Hepatic stellate cell (primary cell): ENCODE measurements around the gene RNF5.
"Not testable (repeated sequence)": the region's sequence is repeated elsewhere in the genome, so short reads cannot be mapped to it uniquely, and the experiment has no call there.

ENCODE experiments used
- DNase-seq: peaks from one replicate; pipeline ENCODE4 v3.0.0; 2011; ENCODE audit warnings: low spot score

Gene RNF5, protein sequence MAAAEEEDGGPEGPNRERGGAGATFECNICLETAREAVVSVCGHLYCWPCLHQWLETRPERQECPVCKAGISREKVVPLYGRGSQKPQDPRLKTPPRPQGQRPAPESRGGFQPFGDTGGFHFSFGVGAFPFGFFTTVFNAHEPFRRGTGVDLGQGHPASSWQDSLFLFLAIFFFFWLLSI

DNA sequence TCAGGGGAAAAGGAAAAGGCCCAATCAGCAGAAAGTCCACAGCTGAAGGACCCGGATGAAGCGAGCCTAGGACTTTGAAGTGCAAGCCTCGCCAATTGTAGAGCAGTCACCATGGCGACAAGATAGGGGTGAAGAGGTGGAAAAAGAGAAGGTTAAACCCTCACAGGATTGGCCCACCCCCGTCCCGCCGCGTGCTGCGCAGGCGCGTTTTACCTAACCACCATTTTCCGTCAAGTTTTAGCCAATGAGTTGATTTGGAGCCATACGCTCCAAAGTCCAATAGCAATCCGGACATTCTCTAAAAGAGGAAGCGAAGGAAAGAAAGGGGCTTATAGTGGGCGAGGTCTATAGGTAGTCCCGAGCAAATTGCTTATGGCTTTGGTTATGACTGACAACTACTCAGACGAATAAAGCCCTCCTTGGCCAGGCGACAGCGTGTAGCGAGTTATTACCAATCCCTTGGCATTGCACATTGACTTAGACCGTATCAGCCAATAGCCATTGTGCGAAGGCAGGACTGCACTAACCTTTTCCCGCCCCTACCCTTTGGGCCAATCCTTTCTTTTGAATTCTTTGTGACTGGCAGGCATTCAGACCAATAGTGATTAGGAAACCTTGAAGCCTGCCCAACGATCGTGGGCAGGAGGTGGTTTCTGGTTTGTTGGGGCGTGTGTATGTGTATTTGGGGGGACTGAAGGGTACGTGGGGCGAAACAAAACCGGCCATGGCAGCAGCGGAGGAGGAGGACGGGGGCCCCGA lies at the start of gene RNF5:
RNF5 (plus strand) TSS at position 618 of the 759 bp plus-strand sequence; CDS start at position 725, 107 bp downstream.
- DNase-seq = peak; percentile 98

- DNase-seq = no peak
These were observed 49.4 kb upstream of the RNF5 start for GRCh38 chr6:32128751-32129296.

DNA sequence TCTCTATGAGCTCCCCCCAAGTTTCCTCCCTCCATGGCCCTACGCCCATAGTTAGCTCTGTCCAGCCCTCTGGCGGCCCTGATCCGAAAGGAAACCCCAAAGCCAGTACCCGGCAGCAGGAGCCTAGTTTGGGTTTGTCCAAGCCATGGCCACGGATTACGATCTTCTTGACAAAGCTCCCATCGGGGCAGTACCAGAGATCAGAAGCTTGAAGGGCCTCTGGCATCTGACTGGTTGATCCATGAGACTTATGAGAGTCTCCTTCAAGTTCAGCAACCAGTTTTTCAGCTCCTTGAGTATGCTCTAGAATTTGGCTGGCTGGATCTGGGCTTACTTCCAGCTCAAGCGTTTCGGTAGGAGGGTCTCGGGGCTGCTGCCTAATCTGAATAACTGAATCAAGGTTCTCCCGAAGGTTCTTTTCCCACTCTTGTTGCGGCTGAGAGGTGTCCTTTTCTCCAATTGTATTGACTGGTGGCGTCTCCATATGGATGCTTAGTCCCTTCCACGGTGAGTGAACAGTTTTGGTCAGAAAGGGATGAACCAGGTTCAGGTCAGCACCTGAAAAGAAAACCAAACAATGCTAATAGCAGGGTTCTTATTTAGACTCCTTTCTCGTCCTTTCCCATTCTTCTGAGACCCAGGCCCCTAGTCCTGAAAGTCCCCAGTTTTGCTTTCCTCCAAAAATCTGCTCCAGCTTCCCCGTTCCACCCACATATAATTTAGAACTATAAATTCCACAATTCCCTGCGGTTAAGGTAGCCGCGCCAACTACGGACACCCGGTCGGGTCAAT lies 48.7 kb upstream of the RNF5 start:
- DNase-seq = no peak

DNA sequence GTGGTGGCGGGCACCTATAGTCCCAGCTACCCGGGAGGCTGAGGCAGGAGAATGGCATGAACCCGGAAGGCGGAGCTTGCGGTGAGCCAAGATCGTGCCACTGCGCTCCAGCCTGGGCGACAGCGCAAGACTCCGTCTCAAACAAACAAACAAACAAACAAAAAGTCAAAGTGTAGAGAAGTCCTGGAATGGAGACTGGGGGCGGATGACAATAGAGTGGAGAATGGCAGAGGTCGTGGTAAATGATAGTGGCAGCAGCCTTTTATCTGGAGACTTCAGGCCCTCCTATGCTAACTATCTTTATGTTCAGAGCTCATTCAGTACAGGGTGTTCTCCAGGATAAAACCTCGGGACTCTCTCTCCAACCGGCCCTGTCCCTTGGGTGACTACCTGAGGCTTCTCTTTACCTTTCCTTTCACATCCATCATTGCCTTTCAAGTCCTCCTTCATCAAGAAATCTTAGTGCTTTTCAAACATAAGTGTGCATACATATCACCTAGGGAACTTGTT lies 46.7 kb upstream of the RNF5 start:
- no peak for DNase-seq

DNA sequence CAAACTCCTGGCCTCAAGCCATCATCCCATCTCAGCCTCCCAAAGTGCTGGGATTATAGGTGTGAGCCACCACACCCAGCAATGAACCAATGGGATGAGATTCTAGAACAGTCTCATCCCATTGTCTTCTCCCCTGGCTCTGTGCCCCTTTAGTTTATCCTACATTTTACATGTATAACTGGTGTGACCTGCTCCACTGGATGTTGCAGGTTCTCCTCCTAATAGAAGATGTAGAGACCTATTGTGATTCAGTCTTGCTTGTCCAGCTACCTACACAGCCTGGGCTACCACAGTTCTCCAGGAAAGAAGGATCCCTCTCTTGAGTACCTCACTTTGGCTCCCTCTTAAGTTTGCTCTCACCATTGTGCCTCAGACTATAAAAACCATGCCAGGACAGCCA lies 46.1 kb upstream of the RNF5 start:
- no peak for DNase-seq

DNA sequence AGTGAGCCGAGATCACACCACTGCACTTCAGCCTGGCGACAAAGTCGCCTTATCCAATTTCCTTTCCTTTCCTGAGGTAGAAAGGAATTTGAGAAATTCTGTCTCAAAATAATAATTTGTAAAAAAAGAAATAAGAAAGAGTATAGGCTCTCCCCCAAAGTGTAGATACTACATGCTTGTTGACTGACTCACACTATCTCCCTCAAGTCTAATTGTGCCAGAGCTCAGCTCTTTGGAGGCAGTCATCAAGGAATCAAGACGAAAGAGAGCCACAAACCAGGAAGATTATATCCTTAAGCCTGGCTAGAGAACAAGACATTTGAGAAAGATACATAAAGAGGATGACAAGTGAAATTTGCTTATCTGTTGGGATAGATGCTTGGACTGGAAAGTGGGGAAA lies 44.4 kb upstream of the RNF5 start:
- no peak for DNase-seq

DNA sequence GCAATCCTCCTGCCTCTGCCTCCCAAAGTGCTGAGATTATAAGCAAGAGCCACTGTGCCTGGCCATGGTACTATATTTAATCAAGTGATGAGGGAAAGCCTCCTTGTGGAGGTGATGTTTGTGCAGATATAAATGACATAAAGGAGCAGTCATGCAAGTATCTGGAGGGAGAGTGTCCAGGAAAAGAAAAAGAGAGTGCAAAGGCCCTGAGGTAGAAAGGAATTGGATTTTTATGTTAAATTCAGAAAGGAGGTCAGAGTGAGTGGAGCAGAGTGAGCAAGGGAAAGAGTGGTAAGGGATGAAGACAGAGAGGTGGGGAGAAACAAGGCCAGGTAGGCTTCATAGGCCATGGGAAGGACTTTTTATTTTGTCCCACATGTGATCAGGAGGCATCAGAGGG lies 40.8 kb upstream of the RNF5 start:
- DNase-seq = no peak

- no peak for DNase-seq
These were observed 38.6 kb upstream of the RNF5 start for GRCh38 chr6:32139590-32139989.

- DNase-seq = no peak
These were observed 37.7 kb upstream of the RNF5 start for GRCh38 chr6:32140420-32141046.

- not testable (repeated sequence) for DNase-seq
These were observed 34.0 kb upstream of the RNF5 start for GRCh38 chr6:32144238-32144637.

DNA sequence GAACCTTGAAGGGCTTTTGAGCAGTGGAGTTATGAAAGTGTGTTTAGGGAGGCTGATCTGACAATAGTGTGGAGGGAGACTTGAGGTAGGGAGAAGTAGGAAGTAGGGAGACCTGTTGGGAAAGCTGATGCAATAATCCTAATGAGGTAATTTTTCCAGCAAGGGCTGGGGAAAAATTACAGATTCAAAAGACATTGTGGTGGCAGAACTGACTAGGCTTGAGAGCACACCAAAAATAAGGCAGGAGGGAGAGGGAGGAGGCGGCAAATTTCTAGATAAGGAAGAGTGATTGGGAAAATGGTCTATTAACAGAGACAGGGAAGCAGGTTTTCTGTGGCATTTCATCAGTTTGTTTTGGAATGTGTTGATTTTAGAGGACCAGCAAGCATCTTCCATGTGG lies 31.9 kb upstream of the RNF5 start:
- no peak for DNase-seq

DNA sequence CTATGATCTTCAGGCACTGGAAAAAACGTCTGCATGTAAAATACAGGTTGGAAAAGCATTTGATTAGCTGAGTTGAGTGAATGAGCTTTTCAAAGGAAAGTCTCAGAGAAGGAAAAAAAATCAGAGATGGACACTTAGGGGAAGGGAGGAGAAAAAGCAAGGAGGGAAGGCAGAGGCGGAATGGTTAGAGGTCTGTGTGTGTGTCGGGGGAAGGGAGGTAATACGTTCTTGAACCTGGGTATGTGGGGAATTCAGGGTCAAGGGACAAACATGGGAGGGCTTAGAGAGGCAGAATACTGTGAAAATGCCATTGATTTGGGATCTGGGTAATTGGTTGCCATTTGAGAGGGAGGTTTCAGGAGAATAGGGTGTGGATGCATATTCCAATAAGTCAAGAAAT lies 31.5 kb upstream of the RNF5 start:
- DNase-seq = no peak

DNA sequence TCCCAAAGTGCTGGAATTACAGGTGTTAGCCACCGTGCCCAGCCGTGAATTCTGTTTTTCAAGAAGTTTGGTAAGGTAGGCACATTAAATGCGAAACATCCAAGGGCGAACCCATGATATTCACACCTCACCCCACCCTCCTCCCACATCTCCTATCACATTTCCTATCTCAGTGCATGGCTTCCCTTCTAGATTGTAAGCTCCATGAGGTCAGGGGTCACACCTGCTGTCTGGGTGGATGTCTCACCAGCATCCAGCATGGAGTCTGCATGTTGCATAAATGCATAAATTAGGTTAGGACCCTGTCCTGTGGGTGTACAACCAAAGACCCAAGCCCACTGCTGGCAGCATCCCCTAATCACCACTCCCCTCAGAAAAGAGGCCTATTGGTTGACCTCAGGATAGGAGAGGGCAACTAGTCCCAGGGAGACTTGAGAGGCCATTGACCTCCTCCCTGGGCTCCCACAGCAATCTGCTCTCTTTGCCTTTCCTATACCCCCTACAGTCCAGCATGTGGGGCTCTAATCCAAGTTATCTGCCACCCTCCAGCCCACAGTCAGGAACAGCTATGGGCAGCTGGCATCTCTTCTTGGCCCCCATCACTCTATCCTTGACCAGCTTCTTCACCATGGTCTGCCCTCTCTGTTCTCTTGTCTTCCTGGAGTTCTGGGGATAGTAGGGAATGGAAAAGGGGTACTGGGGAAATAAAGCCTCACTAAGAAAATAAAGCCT lies 30.6 kb upstream of the RNF5 start:
- no peak for DNase-seq

DNA sequence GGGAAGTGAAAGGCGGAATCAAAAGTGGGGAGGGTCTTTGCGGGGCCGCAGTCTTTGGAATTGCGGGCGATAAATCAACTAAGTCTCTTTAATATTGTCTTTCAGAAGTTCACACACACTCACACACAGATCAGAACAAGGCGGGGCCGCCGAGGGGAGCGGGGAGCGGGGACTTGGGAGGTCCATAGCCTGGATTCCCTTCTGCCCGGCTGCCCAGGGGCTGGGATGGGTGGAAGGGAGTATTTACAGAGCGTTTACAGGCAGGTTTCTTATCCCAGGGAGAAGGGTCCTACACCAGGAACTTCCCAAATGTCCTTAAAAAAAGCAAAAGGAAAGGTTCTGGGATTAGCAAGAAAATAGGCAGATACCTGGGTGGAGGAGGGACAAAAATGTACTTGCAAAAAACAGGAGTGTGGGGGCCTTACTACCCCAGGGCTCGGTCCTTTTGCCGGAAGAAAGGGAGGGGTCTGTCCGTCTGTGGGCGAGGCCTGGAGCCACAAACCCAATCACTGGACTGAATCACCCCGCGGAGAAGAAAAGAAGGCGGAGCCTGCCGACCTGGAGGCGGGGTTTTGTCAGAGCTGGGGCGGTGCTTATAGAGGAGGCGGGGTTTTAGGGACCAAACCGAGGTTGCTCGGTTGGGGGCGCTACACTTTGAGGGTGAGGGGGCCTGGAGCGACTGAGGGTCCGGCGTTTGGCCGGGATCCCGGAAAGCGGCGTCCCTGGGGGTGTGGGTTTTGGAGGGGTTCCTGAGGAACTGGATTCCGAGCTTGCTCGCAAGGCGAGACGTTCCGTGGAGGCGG lies 29.7 kb upstream of the RNF5 start:
- no peak for DNase-seq

GRCh38 chr6:32149092-32149755 lies 29.0 kb upstream of the RNF5 start:
- DNase-seq = no peak

- no peak for DNase-seq
These were observed 28.0 kb upstream of the RNF5 start for GRCh38 chr6:32149932-32150870.

DNA sequence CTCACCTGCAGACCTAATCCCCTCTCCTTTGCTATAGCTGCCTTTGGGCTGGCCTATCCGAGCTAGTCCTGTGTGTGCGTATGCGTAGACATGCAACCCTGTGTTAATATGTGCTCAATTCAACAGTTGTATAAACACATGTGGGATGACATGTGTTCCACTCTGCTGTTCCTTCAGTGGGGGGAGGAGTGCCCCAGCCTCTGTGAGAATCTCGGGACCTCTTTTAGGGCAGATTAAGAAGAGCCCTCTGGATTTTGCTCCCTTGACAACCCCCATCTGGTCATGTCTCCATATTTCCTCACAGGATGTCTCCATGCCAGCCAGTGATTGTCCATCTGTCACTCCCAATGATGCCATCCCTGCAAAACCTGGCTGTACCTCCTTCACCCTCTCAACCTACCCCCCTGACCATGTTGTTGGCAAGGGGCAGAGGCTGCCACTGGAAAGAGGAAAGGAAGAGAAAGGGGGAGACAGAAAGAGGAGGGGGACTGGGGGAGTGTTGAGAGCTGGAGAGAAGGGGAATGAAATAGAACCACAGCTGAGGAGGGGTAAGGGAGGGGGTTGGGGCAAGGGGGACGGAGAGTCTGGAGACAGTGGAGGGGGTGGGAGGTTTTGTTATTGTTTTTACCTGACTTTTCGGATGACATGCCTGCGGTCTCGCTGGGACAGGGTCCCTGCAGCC lies 26.9 kb upstream of the RNF5 start:
- DNase-seq = no peak
